Measurements from ENCODE around the gene SGCG. TPM values are rescaled to one million over a fixed set of nuclear protein-coding genes. Genes with fewer than 3 reads are reported as not detected.

The SGCG gene
- total and polyA plus RNA-seq, 9 donors: 0.15 to 2.6 (median 1.1) TPM; not detected in 5

DNA sequence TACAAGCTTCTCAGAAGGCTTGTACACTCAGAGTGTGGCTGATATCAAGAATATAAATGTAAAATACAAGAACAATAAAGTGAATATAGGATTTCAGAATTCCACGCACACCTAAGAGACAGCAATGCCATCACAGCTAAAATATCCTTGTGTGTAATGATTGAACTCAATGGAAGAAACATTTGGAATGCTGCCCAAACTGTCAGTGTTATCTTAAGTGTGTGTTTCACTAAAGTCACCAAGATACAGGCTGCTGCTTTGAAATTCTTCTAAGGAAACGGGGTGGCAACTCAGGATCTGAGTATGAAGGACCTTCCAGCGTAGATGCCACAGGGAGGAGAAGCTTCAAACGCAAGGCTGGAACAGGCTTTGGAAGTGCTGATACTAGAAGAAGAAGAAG, 86.8 kb downstream of the SGCG start:
- Histone ChIP-seq H3K4me1 (ENCODE audit: insufficient read depth) (no peaks in the 10 kb centered on the region), H3K27me3 (no peaks in the 10 kb centered on the region), H3K9me3 (no peaks in the 10 kb centered on the region), H3K27ac (no peak overlapping the region), H3K36me3 (no peaks in the 10 kb centered on the region), H3K4me3 (no peak overlapping the region)
- DNase-seq: no peak
- intact Hi-C loops (cut with DNase I): no loop called here
- TF ChIP-seq POLR2A (IDR thresholded peaks at IDR 0.05): no peak
- TF ChIP-seq EP300 (IDR thresholded peaks at IDR 0.05): no peak
- TF ChIP-seq, protein P1, sequence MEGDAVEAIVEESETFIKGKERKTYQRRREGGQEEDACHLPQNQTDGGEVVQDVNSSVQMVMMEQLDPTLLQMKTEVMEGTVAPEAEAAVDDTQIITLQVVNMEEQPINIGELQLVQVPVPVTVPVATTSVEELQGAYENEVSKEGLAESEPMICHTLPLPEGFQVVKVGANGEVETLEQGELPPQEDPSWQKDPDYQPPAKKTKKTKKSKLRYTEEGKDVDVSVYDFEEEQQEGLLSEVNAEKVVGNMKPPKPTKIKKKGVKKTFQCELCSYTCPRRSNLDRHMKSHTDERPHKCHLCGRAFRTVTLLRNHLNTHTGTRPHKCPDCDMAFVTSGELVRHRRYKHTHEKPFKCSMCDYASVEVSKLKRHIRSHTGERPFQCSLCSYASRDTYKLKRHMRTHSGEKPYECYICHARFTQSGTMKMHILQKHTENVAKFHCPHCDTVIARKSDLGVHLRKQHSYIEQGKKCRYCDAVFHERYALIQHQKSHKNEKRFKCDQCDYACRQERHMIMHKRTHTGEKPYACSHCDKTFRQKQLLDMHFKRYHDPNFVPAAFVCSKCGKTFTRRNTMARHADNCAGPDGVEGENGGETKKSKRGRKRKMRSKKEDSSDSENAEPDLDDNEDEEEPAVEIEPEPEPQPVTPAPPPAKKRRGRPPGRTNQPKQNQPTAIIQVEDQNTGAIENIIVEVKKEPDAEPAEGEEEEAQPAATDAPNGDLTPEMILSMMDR (IDR thresholded peaks at IDR 0.05): no peak
- 48 to 60% (median 56%) methylated on average over 4 of the region's 4 CpGs for WGBS, 3 donors

DNA sequence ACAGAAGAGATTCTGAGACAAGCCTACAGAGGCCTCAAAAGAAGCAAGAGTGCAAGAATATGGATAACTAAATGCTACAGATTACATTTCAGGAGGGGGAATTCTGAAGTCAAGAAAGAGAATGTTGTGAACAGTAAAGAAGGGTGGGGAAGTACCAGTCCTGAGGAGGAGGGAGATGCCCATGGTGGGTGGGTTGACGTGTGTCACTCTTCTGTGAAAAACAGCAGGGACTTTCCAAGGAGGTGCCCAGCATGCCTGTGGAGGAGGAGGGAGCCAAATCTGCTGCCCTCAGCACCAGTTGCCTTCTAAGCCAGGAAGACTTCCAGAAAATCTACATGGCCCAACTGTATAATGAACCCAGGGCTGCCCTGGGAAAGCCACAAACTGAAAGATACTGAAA, 87.7 kb downstream of the SGCG start:
- WGBS, 3 donors: 85 to 96% (median 86%) methylated on average over 1 of the region's 1 CpG

DNA sequence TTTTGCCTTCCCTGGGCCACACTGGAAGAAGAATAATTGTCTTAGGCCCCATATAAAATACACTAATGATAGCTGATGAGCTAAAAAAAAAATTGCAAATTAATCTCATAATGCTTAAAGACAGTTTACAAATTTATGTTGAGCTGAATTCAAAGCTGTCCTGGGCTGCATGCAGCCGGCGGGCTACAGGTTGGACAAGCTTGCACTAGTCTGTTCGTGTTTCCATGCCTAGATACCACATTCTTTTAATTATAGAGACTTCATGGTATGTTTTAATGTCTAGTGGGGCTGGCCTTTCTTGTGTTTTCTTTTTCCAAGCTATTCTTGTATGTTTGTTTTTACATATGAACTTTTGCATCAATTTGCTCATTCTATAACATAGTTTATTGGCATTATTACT, 90.6 kb downstream of the SGCG start:
- Histone ChIP-seq H3K36me3 (no peaks in the 10 kb centered on the region), H3K4me3 (no peak overlapping the region), H3K9me3 (no peaks in the 10 kb centered on the region), H3K27me3 (no peaks in the 10 kb centered on the region), H3K27ac (no peak overlapping the region), H3K4me1 (ENCODE audit: insufficient read depth) (no peaks in the 10 kb centered on the region)
- DNase-seq: no peak
- TF ChIP-seq POLR2A (IDR thresholded peaks at IDR 0.05): no peak
- TF ChIP-seq EP300 (IDR thresholded peaks at IDR 0.05): no peak
- TF ChIP-seq, protein P1 (IDR thresholded peaks at IDR 0.05): no peak
- WGBS, 3 donors: 93 to 98% (median 94%) methylated on average over 3 of the region's 3 CpGs
- intact Hi-C loops (cut with DNase I): no loop called here

More for the DNA sequence above, 87.7 kb downstream of the SGCG start:
- DNase-seq: no peak
- TF ChIP-seq EP300 (IDR thresholded peaks at IDR 0.05) (no peak), POLR2A (IDR thresholded peaks at IDR 0.05) (no peak)
- TF ChIP-seq, protein P1 (IDR thresholded peaks at IDR 0.05): no peak
- H3K27me3 ChIP-seq: no peaks in the 10 kb centered on the region
- intact Hi-C loops (cut with DNase I): no loop called here
- H3K4me1 ChIP-seq (ENCODE audit: insufficient read depth): no peaks in the 10 kb centered on the region
- H3K27ac ChIP-seq: no peak overlapping the region
- H3K4me3 ChIP-seq: no peak overlapping the region
- no peaks in the 10 kb centered on the region for H3K36me3 ChIP-seq
- no peaks in the 10 kb centered on the region for H3K9me3 ChIP-seq

DNA sequence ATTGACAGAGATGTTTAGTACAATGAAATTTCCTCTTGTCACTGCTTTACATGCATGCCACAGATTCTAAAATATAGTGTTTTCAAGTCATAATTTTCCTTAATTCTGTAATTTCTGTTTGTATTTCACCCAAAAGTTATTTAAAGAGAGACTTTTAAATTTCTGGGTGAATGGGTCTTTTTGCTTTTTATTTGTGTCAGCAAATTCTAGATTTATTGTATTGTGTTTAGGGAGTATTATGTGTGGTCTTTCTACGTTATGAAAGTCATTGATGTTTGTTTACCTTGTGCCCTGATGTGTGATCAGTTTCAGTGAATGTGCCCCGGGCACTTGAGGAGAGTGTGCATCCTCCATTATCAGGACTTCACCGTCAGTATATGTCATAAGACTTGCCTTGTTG, 92.7 kb downstream of the SGCG start:
- no peak for DNase-seq
- H3K27ac ChIP-seq: no peak overlapping the region
- TF ChIP-seq POLR2A (IDR thresholded peaks at IDR 0.05) (no peak), EP300 (IDR thresholded peaks at IDR 0.05) (no peak)
- TF ChIP-seq, protein P1 (IDR thresholded peaks at IDR 0.05): no peak
- no peaks in the 10 kb centered on the region for H3K9me3 ChIP-seq
- H3K4me1 ChIP-seq (ENCODE audit: insufficient read depth): no peaks in the 10 kb centered on the region
- H3K36me3 ChIP-seq: no peaks in the 10 kb centered on the region
- intact Hi-C loops (cut with DNase I): no loop called here
- WGBS, 3 donors: 71% methylated on average over 3 of the region's 3 CpGs
- no peak overlapping the region for H3K4me3 ChIP-seq
- H3K27me3 ChIP-seq: no peaks in the 10 kb centered on the region
